ENCODE data around the gene VAC14.
"Not testable (repeated sequence)": the region's sequence is repeated elsewhere in the genome, so short reads cannot be mapped to it uniquely, and the experiment has no call there.

VAC14 gene

DNA sequence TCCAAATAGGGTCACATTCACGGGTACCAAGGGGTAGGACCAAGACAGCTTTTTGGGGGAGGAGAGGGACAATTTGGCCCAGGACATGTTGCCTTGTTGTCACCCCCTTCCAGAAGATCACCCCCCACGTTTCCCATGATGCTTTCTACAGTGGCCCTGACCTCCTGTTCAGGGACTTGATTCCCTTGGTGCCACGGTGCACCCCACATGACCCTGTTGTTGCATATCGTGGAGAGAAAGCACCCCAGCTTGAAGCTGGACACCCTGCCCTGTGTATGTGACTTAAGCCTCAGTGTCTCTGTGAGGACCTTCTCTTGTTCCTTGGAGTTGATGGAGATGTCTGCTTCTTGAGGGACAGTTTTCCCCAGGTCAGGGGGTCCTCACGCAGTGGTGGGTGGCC is 142.0 kb downstream of the VAC14 start:
- no peak for DNase-seq

DNA sequence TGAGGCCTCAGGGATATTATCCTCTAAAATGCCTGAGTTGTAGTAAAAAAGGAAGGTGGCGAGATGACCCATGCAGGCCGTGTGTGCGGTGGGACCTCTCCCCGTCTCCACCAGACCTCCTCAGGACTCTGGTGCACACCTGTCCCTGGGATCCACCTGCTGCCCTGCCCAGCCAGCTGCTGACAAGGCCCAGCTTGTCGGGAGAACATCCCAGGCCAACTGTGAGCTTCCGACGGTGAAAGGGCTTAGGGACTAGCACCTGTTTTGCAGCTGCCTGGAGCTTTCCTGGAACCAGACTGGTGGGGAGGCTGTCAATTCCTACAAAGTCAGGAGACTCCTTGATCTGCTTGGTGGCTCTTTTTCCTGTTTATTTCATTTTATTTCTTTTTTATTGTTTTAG is 143.0 kb downstream of the VAC14 start:
- DNase-seq, result no peak

DNA sequence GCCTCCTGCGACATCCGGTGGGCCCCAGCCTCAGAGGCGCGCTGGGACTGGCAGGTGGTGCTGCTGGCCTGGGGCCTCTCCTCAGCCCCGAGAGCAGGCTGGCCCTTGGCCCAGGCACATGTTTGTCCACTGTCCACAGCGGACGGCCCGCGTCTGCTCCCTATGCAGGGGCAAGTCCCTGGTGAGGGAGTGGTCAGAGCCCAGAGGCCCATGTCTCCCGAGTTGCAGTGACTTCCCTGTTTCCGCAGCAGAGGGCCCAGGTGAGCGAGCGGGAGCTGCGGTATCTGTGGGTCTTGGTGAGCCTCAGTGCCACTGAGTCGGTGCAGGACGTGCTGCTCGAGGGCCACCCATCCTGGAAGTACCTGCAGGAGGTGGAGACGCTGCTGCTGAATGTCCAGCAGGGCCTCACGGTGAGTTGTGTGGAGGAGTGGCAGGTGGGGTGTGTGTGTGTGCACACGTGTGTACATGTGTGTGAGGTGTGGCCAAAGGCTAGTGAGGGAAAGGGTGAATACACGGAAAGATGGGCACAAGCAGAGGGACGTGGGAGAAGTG is 144.2 kb downstream of the VAC14 start:
- DNase-seq, result no peak

DNA sequence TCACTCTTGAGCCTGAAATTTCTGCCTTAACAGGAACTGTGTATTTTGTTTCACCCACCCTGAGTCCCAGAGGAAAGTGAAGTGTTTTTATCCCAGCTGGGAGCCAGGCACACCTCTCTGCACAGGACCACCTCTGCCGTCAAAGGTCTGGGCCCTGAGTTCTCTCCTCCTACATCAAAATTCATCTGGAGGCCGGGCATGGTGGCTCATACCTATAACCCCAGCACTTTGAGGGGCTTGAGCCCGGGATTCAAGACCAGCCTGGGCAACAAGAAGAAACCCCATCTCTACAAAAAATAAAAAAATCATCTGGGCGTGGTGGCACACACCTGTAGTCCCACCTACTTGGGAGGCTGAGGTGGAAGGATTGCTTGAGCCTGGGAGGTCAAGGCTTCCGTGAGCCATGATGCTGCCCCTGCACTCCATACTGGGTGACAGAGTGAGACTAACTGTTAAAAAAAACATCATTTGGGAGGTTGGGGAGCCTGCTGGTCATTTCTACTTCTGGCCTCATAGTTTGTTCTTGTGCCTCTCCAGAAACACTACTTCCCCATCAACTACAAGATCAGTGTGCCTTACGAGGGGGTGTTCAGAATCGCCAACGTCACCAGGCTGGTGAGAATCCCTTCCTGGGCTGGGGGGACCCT is 144.8 kb downstream of the VAC14 start:
- no peak for DNase-seq

DNA sequence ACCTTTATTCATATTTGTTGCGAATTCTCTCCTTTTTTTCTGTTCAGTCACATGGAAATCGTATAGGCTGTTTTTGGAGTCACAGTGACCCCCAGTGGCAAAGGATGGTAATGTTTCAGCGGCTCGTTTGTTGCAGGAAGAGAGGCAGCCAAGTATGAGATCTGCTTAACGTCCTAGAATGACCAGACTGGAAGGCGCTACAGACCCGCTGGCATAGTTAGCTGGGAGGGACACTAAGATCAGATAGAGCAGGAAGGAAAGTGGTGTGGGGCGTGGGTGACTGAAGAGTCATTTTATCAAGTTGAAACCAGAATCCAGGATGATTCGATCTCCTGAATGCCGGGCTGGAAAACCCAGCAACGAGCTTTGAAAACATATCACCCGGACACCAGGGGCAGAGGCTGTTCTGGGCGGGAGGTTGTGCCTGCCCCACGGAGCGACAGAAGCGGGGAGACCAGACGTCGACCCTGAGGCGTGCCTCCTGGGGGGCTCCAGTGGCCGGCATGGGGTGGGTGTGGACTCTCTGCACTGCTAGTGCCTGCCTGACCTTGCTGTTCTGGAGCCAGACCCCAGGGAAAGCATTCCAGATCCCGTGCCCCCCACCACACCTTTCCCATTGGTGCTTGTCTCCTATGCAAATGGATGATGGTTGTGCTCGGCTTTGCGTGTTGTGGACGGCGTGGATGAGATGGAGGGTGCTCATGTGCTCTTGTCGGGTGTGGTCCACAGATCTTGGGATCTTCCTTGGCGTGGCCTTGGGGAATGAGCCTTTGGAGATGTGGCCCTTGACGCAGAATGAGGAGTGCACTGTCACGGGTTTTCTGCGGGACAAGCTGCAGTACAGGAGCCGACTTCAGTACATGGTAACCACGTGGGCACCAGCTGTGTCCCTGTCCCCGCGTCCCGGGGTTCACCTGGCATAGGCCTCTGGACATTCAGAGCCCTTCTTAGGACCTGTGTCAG is 146.9 kb downstream of the VAC14 start:
- DNase-seq, result peak; percentile 79

DNA sequence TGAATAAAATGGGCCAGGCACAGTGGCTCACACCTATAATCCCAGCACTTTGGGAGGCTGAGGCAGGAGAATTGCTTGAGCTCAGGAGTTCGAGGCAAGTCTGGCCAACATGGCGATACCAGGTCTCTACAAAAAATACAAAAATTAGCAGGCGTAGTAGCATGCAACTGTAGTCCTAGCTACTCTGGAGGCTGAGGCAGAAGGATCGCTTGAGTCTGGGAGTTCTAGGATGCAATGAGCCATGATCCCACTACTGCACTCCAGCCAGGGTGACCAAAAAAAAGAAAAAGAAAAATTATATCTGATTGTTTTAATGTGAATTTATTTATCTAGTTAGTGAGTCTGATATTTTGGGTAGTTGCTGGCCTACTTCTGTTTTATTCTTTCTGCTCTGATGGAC is 147.6 kb downstream of the VAC14 start:
- DNase-seq, result no peak

DNA sequence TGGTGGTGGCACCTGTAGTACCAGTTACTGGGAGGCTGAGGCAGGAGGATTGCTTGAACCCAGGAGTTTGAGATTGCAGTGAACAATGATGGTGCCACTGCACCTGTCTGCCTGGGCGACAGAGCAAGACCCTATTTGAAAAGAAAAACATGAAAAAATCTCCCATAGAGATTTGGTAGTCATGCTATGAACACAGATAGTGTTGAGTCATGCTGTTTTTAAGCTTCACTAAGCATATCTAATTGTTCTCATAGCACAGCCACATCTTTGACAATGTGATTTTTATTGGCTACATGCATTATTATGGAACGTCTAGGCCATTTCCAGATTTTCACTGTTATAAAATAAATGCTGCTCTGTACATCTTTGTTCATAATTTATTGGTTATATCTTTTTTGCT is 148.6 kb downstream of the VAC14 start:
- no peak for DNase-seq

DNA sequence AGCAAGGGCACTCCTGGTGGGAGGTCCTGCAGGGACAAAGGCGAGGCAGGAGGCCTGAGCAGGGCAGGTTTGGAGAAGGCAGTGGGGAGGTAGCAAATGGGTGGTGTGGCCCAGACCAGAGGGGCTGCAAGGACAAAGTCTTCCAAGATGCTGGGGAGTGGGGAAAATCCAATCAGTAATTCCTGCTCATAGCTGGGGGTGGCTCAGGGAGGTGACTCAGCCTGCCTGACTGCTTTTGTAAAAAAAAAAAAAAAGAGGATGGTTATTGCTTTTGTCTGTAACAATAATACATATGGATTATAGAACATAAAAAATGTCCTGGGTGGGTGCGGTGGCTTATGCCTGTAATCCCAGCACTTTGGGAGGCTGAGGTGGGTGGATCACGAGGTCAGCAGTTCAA is 149.4 kb downstream of the VAC14 start:
- DNase-seq, result no peak

DNA sequence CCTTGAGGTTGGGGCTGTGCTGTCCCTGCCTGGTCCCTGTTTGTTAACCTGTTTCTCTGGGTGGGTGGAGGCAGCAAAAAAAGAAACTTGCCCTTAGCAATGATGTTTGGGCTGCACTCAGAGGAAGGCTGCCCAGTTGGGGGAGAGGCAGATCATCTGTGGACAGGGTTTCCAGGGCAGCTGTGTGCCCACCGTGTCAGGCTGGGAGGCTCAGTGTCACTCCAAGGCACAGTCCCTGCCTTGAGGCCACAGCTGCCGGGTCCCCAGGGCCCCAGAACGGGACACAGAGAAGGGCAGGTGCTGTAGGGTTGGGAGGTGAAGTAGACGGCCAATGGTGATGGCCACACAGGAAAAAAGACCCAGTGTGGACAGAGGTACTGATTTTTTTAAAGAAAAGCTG is 150.7 kb downstream of the VAC14 start:
- DNase-seq, result no peak

DNA sequence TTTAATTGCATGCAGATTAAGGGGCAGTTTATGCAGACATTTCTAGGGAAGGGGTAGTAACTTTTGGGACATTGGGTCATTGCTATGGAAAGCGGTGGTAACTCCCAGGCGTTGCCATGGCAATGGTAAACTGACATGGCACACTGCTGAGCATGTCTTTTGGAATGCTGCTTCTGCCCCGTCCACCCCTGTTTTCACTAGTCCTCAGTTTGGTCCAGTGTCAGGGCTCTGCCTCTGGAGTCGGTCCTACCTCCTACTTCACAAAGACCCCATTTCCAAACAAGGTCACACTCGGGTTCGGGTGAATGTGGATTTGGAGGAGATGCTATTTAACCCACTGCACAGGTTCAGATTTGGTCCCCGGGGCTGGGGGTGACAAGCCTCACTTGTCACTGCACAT is 151.7 kb downstream of the VAC14 start:
- no peak for DNase-seq

DNA sequence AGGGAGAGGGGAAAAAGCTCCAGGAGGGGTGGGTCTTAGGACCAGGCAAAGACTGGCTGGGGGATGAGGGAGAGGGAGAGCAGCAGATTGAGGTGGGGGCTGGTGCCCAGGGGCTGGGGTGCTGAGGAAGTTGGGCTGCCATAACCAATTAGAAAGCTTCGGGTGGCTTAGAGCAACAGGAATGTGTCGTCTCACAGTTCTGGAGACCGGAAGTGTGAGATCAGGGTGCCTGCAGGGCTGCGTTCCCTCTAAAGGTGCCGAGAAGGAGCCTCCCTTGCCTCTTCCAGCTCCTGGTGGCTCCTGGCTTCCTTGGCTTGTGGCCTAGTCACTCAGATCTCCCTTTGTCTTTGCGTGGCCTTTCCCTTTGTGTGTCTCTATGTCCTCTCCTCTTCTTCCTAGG is 152.4 kb downstream of the VAC14 start:
- no peak for DNase-seq

DNA sequence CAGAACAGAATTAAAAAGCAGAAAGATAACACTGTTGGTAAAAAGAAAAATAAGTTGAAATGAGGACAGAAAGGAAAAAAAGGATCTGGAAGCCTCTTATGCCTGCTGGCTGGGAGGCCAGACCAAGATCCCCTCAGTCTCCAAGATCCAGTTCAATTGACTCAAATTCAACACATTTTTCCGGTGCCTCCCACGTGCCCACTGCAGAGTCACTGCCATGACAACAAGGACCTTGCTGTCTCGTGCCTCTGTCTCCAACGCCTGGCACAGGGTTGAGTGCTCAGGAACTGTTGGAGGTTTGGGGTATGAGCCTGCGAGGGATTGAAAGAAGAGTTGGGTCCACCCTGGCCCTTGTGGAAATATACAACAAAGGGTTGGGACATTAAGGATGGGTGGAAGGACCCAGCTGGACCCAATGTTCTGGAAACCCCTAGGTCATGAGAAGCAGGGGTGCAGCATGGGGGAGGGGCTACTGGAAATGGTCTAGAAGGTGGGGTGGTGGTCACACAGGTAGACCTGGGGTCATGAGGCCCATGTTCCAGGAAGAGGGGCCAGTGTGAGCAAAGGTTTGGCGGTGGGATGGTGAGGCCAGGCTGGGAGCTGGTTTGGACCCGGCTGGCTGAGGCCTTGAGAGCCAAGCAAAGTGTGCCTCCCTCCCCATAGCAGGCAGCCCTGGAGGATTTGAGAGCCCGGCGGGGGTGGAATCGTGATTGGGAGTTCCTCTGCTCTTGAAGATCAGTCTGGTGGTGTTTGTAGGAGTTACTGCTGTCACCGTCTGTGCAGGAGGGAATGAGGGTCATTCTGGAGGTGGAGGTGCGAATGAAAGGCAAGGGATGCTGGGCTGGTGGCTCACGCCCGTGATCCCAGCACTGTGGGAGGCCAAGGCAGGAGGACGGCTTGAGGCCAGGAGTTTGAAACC is 153.3 kb downstream of the VAC14 start:
- no peak for DNase-seq

DNA sequence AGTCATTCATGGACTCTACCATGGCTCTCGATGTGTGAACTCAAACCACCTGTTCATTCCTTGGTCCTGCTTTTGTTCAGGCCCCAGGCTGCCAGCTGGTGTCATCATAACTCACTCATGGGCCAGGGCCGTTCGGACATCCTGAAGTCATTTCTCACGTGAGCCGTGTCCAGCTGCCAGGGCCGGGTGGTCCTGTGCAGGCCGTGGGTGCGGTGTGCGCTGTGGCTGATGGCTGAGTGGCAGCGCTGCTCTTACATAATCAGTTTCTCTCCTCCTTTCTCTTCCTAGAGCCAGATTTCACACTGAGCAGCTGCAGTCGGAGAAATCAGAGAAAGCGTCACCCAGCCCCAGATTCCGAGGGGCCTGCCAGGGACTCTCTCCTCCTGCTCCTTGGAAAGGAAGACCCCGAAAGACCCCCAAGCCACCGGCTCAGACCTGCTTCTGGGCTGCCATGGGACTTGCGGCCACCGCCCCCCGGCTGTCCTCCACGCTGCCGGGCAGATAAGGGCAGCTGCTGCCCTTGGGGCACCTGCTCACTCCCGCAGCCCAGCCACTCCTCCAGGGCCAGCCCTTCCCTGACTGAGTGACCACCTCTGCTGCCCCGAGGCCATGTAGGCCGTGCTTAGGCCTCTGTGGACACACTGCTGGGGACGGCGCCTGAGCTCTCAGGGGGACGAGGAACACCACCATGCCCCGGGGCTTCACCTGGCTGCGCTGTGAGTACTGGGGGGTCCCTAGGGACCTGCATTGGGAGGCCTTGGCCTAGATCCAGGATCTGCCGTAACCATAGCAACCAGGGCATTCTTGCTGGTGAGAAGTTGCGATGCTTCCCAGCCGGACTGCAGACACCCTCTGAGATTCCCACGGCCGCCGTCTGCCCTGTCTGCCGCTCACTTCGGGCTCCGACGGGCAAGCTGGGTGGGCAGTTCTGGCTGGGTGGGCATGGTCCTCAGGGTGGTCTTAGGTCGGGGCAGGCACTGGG is 154.4 kb downstream of the VAC14 start, which contains the start of gene IL34:
Gene IL34 (plus strand): TSS at position 300 of the 982 bp plus-strand sequence. CDS start 389 bp downstream, at position 689.
- DNase-seq, result no peak

DNA sequence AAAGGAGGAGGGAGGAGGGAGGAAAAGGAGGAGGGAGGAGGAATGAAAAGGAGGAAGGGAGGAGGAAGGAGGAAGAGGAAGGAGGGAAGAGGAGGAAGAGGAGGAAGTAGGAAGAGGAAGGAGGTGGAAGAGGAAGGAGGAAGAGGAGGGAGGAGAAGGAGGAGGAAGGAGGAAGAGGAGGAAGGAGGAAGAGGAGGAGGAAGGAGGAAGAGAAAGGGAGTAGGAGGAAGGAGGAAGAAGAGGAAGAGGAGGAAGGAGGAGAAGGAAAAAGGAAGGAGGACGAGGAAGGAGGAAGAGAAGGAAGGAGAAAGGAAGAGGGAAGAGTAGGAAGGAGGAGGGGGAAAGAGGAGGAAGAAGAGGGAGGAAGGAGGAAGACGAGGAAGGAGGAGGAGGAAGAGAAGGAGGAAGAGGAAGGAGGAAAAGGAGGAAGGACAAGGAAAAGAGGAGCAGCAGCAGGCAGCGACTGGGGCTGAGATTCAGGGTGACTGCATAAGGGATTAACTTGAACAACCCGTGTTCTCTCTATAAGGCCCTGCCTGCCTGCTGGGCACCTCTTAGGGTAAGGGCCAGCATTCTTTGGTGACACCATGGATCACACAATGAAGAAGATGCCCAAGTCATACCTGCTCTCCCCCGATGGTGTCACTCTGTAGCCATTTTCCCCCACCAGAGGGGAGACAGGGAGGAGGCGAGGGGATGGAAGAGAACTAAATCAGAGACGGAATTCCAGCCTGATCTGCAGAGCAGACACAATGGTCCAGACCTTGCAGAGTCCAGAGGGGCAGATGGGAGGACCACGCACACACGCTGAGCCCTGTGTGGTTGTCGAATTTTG is 156.0 kb downstream of the VAC14 start:
- no peak for DNase-seq

DNA sequence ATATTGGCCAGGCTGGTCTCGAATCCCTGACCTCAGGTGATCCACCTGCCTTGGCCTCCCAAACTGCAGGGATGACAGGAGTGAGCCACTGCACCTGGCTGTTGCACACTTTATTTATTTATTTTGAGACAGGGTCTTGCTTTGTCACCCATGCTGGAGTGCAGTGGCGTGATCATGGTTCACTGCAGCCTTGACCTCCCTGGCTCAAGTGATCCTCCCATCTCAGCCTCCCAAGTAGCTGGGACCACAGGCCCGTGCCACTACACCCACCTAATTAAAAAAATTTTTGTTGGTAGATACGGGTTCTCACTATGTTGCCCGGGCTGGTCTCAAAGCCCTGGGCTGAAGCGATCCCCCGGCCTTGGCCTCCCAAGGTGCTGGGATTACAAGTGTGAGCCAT is 157.7 kb downstream of the VAC14 start:
- not testable (repeated sequence) for DNase-seq

DNA sequence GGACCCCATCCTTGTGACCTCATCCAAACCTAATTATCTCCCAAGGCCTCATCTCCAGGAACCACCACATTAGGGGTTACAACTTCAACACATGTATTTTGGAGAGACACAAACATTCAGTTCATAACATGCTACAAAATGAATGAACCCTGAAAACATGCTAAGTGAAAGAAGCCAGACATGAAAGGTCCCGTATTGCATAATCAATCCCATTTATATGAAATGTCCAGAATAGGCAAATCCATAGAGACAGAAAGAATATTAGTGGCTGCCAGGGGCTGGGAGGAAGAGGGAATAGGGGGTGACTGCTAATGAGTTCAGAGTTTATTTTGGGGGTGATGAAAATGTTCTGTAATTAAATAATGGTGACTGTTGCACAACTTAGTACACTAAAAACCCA is 158.3 kb downstream of the VAC14 start:
- no peak for DNase-seq

DNA sequence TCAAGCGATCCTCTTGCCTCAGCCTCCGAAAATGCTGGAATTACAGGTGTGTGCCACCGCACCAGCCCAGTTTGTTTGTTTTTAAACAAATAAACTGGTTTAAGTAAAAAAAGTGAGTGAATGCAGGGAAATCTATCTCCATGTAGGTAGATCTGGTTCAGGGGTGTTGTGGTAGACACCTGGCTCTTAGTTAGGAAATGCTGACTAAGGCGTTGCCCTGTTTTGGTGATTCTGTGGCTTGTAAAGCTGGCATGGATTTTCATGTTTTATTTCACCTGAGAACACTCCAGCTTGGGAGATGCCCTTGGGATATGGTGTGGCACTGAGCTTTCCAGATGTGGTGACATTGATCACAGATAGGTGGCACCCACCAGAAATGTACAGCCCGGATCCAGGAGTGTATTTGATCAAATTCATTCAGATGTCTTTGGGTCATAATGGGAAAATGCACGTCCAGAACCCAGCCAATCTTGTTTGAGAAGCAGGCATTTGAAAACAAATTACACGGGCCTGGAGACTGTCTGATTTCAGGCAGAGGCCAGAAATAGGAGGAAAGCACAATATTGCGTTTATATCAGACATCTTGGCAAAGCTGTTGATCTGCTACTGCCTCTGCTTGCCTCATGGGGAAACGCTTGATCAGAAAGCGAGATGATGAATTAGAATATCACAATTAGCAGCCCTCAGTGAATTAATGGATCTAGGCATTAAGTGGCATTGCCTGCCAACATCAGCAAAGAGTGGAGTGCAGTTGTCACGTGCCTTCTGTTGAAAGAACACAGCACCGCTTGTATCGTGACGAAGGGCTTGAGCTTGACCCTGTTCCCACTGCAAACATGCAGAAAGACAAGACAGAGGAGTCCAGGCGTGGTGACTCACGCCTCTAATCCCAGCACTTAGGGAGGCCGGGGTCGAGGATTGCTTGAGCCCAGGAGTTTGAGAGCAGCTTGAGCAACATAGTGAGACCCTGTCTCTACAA is 161.9 kb downstream of the VAC14 start:
- no peak for DNase-seq
